Kidney (tissue), 14 donors: Measurements from ENCODE around the gene WDR31. TPM values are rescaled to one million over a fixed set of nuclear protein-coding genes. Genes with fewer than 3 reads are reported as not detected.

Experiments used
- DNase-seq, 5 donors: peaks; one replicate each; pipeline ENCODE4 v3.0.0-alpha.2; 2013 to 2020
- FAIRE-seq: peaks from 2 replicates; lab custom pipeline; 2012; peaks lifted over from hg19 to GRCh38; lab: Jason Lieb, UNC
- H3K27ac ChIP-seq, 2 donors: one replicate each; pipeline ENCODE4 v1.7.0; 2013; ENCODE audit warnings: low read depth in 2 of 2, low read length in 2 of 2, inconsistent platforms in 1 of 2
- H3K27me3 ChIP-seq: one replicate; pipeline ENCODE4 v1.7.1; 2013; ENCODE audit warnings: low read length, inconsistent platforms; ENCODE audit not compliant: control insufficient read depth, insufficient read depth
- H3K36me3 ChIP-seq, 3 donors: one replicate each; pipeline versions ENCODE4 v1.7.0 to v1.7.1; 2013; ENCODE audit warnings: low read length in 3 of 3, control low read depth in 1 of 3, inconsistent platforms in 1 of 3; ENCODE audit not compliant: insufficient read depth in 3 of 3, control insufficient read depth in 2 of 3
- H3K4me1 ChIP-seq, 3 donors: one replicate each; pipeline versions ENCODE4 v1.7.0 to v1.7.1; 2013; ENCODE audit warnings: low read length in 3 of 3, inconsistent platforms in 1 of 3, low read depth in 1 of 3; ENCODE audit not compliant: control insufficient read depth in 2 of 3, insufficient read depth in 2 of 3
- H3K4me3 ChIP-seq, 3 donors: one replicate each; pipeline versions ENCODE4 v1.7.0 to v1.8.1; 2013; ENCODE audit warnings: low read length in 3 of 3, control low read depth in 1 of 3, inconsistent platforms in 1 of 3
- H3K9ac ChIP-seq, 3 donors: one replicate each; pipeline versions ENCODE4 v1.7.0 to v1.7.1; 2013; ENCODE audit warnings: low read length in 3 of 3, control low read depth in 1 of 3, inconsistent platforms in 1 of 3
- H3K9me3 ChIP-seq, 3 donors: one replicate each; pipeline versions ENCODE4 v1.7.0 to v1.7.1; 2013; ENCODE audit warnings: low read length in 3 of 3, control low read depth in 1 of 3, inconsistent platforms in 1 of 3; ENCODE audit not compliant: control insufficient read depth in 2 of 3, insufficient read depth in 1 of 3
- intact Hi-C: fragments of 100-400 bp; cut with DNase I; formaldehyde crosslinking; loops from one replicate; pipeline ENCODE4 v1.11.1; 2022
- polyA plus RNA-seq: library from polyadenylated mRNA; stranded (reverse); fragments of 350-450 nt; fragmentation: Illumina TruSeq; extraction: RNeasy Lipid Tissue Mini Kit (QIAGEN cat#74804); gene quantifications from one replicate; pipeline ENCODE4 v1.2.3, GENCODE V29; 2014; ENCODE audit warnings: low read depth, low replicate concordance; ENCODE audit not compliant: insufficient read depth
- total RNA-seq: library from RNA; stranded (reverse); fragmentation: NEBNext Ultra II Directional; extraction: Animal tissue kit (Norgen Biotek cat#: 25700); gene quantifications from one replicate; pipeline ENCODE4 v1.2.1, GENCODE V29; 2021
- TF ChIP-seq, protein P1 (sequence below): IDR thresholded peaks from 3 replicates; pipeline ENCODE4 v1.5.1; 2012; ENCODE audit warnings: mild to moderate bottlenecking, moderate library complexity, borderline replicate concordance; ENCODE audit not compliant: insufficient read depth; ENCODE audit errors: extremely low read depth
- donor health status: control.
- donor health status: control.
- donor health status: control.
- donor health status: control.
- donor health status: control.
- donor health status: DM: yes; HTN: yes; CAD: no.
- donor health status: Normal renal cell carcinoma (clear cell type).

Gene WDR31
- total and polyA plus RNA-seq, 2 donors from 2014 or later: 3.1 to 8.7 TPM

DNA sequence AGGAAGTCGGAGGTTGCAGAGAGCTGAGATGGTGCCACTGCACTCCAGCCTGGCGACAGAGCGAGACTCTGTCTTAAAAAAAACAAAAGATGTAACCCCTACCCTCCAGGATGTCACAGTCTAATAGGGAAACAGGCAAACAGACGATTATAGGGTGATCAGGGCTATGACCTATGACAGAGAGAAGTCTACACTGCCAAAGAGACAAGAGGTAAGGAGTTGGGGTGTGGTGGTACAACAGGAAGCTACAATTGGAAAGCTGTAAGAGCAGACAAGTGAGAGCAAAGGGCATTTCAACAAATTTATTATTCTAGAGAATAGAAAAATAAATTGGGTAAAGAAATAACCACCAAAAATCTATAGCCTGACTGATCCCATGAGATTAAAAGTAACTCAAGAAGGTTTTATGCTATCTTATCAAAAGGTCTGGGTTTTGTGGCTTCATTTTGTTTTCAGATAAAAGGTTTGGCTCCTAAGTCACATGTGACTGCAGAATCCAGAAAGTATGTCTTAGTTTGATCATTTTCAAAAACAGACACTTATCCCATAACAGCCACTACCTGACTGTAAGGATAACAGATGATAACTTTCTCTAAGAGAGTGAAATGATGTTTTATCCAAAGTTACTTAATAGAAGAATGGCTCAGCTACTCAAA lies 72.0 kb downstream of the WDR31 start:
- no peaks in the 10 kb centered on the region for H3K27me3 ChIP-seq
- no peak for DNase-seq
- intact Hi-C loops: no loop called here
- no peak overlapping the region for H3K4me3 ChIP-seq
- no peak for FAIRE-seq
- H3K36me3 ChIP-seq: peaks cover 8 to 27% (median 23%) of the 10 kb centered on the region in 3 donors
- no peaks in the 10 kb centered on the region for H3K4me1 ChIP-seq
- H3K27ac ChIP-seq: no peak overlapping the region
- H3K9me3 ChIP-seq: no peaks in the 10 kb centered on the region
- no peak overlapping the region for H3K9ac ChIP-seq
- TF ChIP-seq, protein P1, sequence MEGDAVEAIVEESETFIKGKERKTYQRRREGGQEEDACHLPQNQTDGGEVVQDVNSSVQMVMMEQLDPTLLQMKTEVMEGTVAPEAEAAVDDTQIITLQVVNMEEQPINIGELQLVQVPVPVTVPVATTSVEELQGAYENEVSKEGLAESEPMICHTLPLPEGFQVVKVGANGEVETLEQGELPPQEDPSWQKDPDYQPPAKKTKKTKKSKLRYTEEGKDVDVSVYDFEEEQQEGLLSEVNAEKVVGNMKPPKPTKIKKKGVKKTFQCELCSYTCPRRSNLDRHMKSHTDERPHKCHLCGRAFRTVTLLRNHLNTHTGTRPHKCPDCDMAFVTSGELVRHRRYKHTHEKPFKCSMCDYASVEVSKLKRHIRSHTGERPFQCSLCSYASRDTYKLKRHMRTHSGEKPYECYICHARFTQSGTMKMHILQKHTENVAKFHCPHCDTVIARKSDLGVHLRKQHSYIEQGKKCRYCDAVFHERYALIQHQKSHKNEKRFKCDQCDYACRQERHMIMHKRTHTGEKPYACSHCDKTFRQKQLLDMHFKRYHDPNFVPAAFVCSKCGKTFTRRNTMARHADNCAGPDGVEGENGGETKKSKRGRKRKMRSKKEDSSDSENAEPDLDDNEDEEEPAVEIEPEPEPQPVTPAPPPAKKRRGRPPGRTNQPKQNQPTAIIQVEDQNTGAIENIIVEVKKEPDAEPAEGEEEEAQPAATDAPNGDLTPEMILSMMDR: no peak

DNA sequence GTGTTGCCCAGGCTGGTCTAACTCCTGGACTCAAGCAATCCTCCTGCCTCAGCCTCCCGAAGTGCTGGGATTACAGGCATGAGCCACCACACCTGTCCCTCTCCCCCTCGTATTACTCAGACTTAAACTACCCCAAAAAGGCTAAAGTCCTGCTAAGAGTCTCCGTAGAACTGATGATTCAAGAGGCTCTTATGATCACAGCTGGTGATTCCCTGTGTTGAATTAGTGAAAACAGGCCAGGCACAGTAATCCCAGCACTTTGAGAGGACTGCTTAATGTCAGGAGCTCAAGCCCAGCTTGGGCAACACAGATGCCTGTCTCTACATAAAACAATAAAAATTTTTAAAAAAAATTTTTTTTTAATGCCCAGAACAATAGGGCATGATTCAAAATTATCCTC lies 73.9 kb downstream of the WDR31 start:
- intact Hi-C loops: no loop called here
- no peak overlapping the region for H3K27ac ChIP-seq
- no peak overlapping the region for H3K4me3 ChIP-seq
- H3K4me1 ChIP-seq: no peaks in the 10 kb centered on the region
- no peaks in the 10 kb centered on the region for H3K9me3 ChIP-seq
- no peak overlapping the region for H3K9ac ChIP-seq
- H3K27me3 ChIP-seq: no peaks in the 10 kb centered on the region
- peaks cover 8 to 20% (median 13%) of the 10 kb centered on the region in 3 donors for H3K36me3 ChIP-seq
- FAIRE-seq (no peak), DNase-seq (no peak)
- TF ChIP-seq, protein P1: no peak

Other genes starting within 250 kb of the WDR31 start
- 10.6 TPM for gene SLC31A2, start 189.3 kb downstream of the WDR31 start, total RNA-seq
- 18.6 TPM for gene SLC31A2, start 189.3 kb downstream of the WDR31 start, polyA plus RNA-seq
- gene FKBP15, start 119.0 kb downstream of the WDR31 start, total RNA-seq: 34.8 TPM
- 11.0 TPM for gene FKBP15, start 119.0 kb downstream of the WDR31 start, polyA plus RNA-seq
- gene SLC31A1, start 118.7 kb downstream of the WDR31 start, total RNA-seq: 19.5 TPM
- 20.1 TPM for gene SLC31A1, start 118.7 kb downstream of the WDR31 start, polyA plus RNA-seq
- gene CDC26, start 64.7 kb downstream of the WDR31 start, total RNA-seq: 28.5 TPM
- 76.2 TPM for gene CDC26, start 64.7 kb downstream of the WDR31 start, polyA plus RNA-seq
- gene PRPF4, start 64.6 kb downstream of the WDR31 start, total RNA-seq: 20.0 TPM
- 12.8 TPM for gene PRPF4, start 64.6 kb downstream of the WDR31 start, polyA plus RNA-seq
- gene RNF183, start 36.9 kb downstream of the WDR31 start, total RNA-seq: 3.6 TPM
- gene RNF183, start 36.9 kb downstream of the WDR31 start, polyA plus RNA-seq: 8.1 TPM
- 14.5 TPM for gene BSPRY, start 9.3 kb upstream of the WDR31 start, total RNA-seq
- gene BSPRY, start 9.3 kb upstream of the WDR31 start, polyA plus RNA-seq: 18.0 TPM
- 29.8 TPM for gene HDHD3, start 36.7 kb upstream of the WDR31 start, total RNA-seq
- 107 TPM for gene HDHD3, start 36.7 kb upstream of the WDR31 start, polyA plus RNA-seq
- 35.4 TPM for gene ALAD, start 61.0 kb upstream of the WDR31 start, total RNA-seq
- gene ALAD, start 61.0 kb upstream of the WDR31 start, polyA plus RNA-seq: 64.1 TPM
- gene POLE3, start 70.4 kb upstream of the WDR31 start, total RNA-seq: 26.1 TPM
- 27.1 TPM for gene POLE3, start 70.4 kb upstream of the WDR31 start, polyA plus RNA-seq
- 0.50 TPM for gene C9orf43, start 70.5 kb upstream of the WDR31 start, total RNA-seq
- gene C9orf43, start 70.5 kb upstream of the WDR31 start, polyA plus RNA-seq: 0.80 TPM
- 114 TPM for gene RGS3, start 123.5 kb upstream of the WDR31 start, total RNA-seq
- gene RGS3, start 123.5 kb upstream of the WDR31 start, polyA plus RNA-seq: 137 TPM